Gastrocnemius medialis (tissue), 4 donors: Measurements from ENCODE around the gene ZNF521. TPM values are rescaled to one million over a fixed set of nuclear protein-coding genes. Genes with fewer than 3 reads are reported as not detected.
"Not testable (repeated sequence)": the region's sequence is repeated elsewhere in the genome, so short reads cannot be mapped to it uniquely, and the experiment has no call there.

ENCODE experiments used
- ATAC-seq, 2 donors: fragments of 150-250 bp; one replicate each; pipeline ENCODE4 v1.9.1; 2016
- DNase-seq, 2 donors: peaks; one replicate each; pipeline ENCODE4 v3.0.0-alpha.2; 2019
- H3K27ac ChIP-seq, 4 donors: fragments of 200-600 bp; sonication (generic); 1 replicate in 1 of 4; 2 replicates in 3 of 4; pipeline ENCODE4 v1.5.1; 2016 to 2018; ENCODE audit warnings: mild to moderate bottlenecking in 2 of 4, moderate library complexity in 1 of 4
- H3K27me3 ChIP-seq, 3 donors: fragments of 200-600 bp; sonication (generic) in 2 of 3; 1 replicate in 1 of 3; 2 replicates in 2 of 3; pipeline versions ENCODE4 v1.5.1 to v1.6.0; 2016 to 2019; ENCODE audit warnings: mild to moderate bottlenecking in 1 of 3, moderate library complexity in 1 of 3
- H3K36me3 ChIP-seq, 2 donors: fragments of 200-600 bp; sonication (generic) in 1 of 2; one replicate each; pipeline ENCODE4 v1.5.1; 2017 to 2018
- H3K4me1 ChIP-seq, 2 donors: fragments of 200-600 bp; sonication (generic) in 1 of 2; one replicate each; pipeline ENCODE4 v1.5.1; 2016 to 2017; ENCODE audit warnings: mild to moderate bottlenecking in 2 of 2
- H3K4me3 ChIP-seq, 4 donors: fragments of 200-600 bp; sonication (generic) in 3 of 4; 1 replicate in 1 of 4; 2 replicates in 3 of 4; pipeline ENCODE4 v1.5.1; 2016 to 2019; ENCODE audit warnings: mild to moderate bottlenecking in 2 of 4
- H3K9me3 ChIP-seq, 3 donors: fragments of 200-600 bp; sonication (generic) in 2 of 3; 1 replicate in 1 of 3; 2 replicates in 2 of 3; pipeline ENCODE4 v1.5.1; 2016 to 2019
- CTCF ChIP-seq, 5 experiments: fragments of 450-650 bp in 3 of 5; fragments of 200-600 bp in 2 of 5; sonication (generic) in 2 of 5; IDR thresholded peaks in 4 of 5; conservative IDR thresholded peaks in 1 of 5; 1 replicate in 4 of 5; 2 replicates in 1 of 5; pipeline ENCODE4 v1.5.1; 2016 to 2019; ENCODE audit warnings: antibody characterized with exemption in 5 of 5, mild to moderate bottlenecking in 3 of 5, moderate library complexity in 3 of 5
- POLR2A ChIP-seq, 2 donors: fragments of 450-650 bp; IDR thresholded peaks; one replicate each; pipeline ENCODE4 v1.6.1; 2017; ENCODE audit warnings: antibody characterized with exemption in 2 of 2, mild to moderate bottlenecking in 2 of 2, moderate library complexity in 2 of 2
- in situ Hi-C, 4 donors: fragments of 200-750 bp; cut with MboI; loops; one replicate each; pipeline versions ENCODE4 v1.15.0 to v1.8.0; 2017; ENCODE audit warnings: low sequenced_read_pairs in 4 of 4
- intact Hi-C: fragments of 100-400 bp; cut with DNase I; formaldehyde crosslinking; loops from one replicate; pipeline ENCODE4 v1.15.1; 2023; ENCODE audit warnings: low total_unique reads
- total RNA-seq, 4 donors: library from RNA; depleted of rRNA; stranded (reverse); fragments of >200 nt; gene quantifications; one replicate each; pipeline versions ENCODE4 v1.1.0 to v1.2.3, GENCODE V29; 2016

ZNF521 gene
- total RNA-seq, 4 donors from 2014 or later: 3.5 to 15.6 (median 4.7) TPM

- Histone ChIP-seq H3K27ac (no peak overlapping the region), H3K36me3 (no peaks in the 10 kb centered on the region), H3K9me3 (no peaks in the 10 kb centered on the region), H3K4me3 (no peak overlapping the region), H3K4me1 (peaks cover 8 to 16% of the 10 kb centered on the region in 2 donors), H3K27me3 (no peaks in the 10 kb centered on the region)
- DNase-seq (no peak), ATAC-seq (no peak)
- TF ChIP-seq CTCF (IDR thresholded peaks at IDR 0.05 in 4 of 5, conservative IDR thresholded peaks at IDR 0.05 in 1 of 5): no peak
- no peak for TF ChIP-seq POLR2A (IDR thresholded peaks at IDR 0.05)
- in situ Hi-C loops: no loop called here
- intact Hi-C loops: no loop called here
These were observed 72.4 kb downstream of the ZNF521 start for GRCh38 chr18:25279556-25279955.

GRCh38 chr18:25279133-25279532 lies 72.8 kb downstream of the ZNF521 start:
- H3K4me3 ChIP-seq: no peak overlapping the region
- ATAC-seq (no peak), DNase-seq (no peak)
- intact Hi-C loops (no loop called here), in situ Hi-C loops (no loop called here)
- H3K27ac ChIP-seq: no peak overlapping the region
- H3K36me3 ChIP-seq: no peaks in the 10 kb centered on the region
- H3K4me1 ChIP-seq: peaks cover 6 to 12% of the 10 kb centered on the region in 2 donors
- no peak for TF ChIP-seq CTCF (IDR thresholded peaks at IDR 0.05 in 4 of 5, conservative IDR thresholded peaks at IDR 0.05 in 1 of 5)
- no peak for TF ChIP-seq POLR2A (IDR thresholded peaks at IDR 0.05)
- no peaks in the 10 kb centered on the region for H3K9me3 ChIP-seq
- H3K27me3 ChIP-seq: no peaks in the 10 kb centered on the region

GRCh38 chr18:25278394-25278793 lies 73.6 kb downstream of the ZNF521 start:
- H3K4me3 ChIP-seq: no peak overlapping the region
- no peaks in the 10 kb centered on the region for H3K9me3 ChIP-seq
- intact Hi-C loops: no loop called here
- no peak for TF ChIP-seq CTCF (IDR thresholded peaks at IDR 0.05 in 4 of 5, conservative IDR thresholded peaks at IDR 0.05 in 1 of 5)
- no peak for TF ChIP-seq POLR2A (IDR thresholded peaks at IDR 0.05)
- in situ Hi-C loops: no loop called here
- H3K4me1 ChIP-seq: peaks cover 0 to 5% of the 10 kb centered on the region in 2 donors
- DNase-seq (no peak), ATAC-seq (no peak)
- no peaks in the 10 kb centered on the region for H3K36me3 ChIP-seq
- no peak overlapping the region for H3K27ac ChIP-seq
- H3K27me3 ChIP-seq: no peaks in the 10 kb centered on the region

- Histone ChIP-seq H3K9me3 (no peaks in the 10 kb centered on the region), H3K27ac (no peak overlapping the region), H3K27me3 (no peaks in the 10 kb centered on the region), H3K4me3 (no peak overlapping the region), H3K4me1 (no peaks in the 10 kb centered on the region), H3K36me3 (no peaks in the 10 kb centered on the region)
- no peak for ATAC-seq
- no peak for DNase-seq
- in situ Hi-C loops: no loop called here
- intact Hi-C loops: no loop called here
- no peak for TF ChIP-seq CTCF (IDR thresholded peaks at IDR 0.05 in 4 of 5, conservative IDR thresholded peaks at IDR 0.05 in 1 of 5)
- no peak for TF ChIP-seq POLR2A (IDR thresholded peaks at IDR 0.05)
These were observed 76.5 kb downstream of the ZNF521 start for GRCh38 chr18:25275412-25276001.

GRCh38 chr18:25274926-25275325 lies 77.0 kb downstream of the ZNF521 start:
- in situ Hi-C loops (no loop called here), intact Hi-C loops (no loop called here)
- H3K4me3 ChIP-seq: no peak overlapping the region
- no peaks in the 10 kb centered on the region for H3K27me3 ChIP-seq
- no peak for ATAC-seq
- no peaks in the 10 kb centered on the region for H3K9me3 ChIP-seq
- no peaks in the 10 kb centered on the region for H3K36me3 ChIP-seq
- no peak for TF ChIP-seq POLR2A (IDR thresholded peaks at IDR 0.05)
- TF ChIP-seq CTCF (IDR thresholded peaks at IDR 0.05 in 4 of 5, conservative IDR thresholded peaks at IDR 0.05 in 1 of 5): no peak
- no peak overlapping the region for H3K27ac ChIP-seq
- H3K4me1 ChIP-seq: no peaks in the 10 kb centered on the region
- DNase-seq: no peak

GRCh38 chr18:25266931-25267527 lies 84.9 kb downstream of the ZNF521 start:
- H3K27ac ChIP-seq, DNase-seq, in situ Hi-C loops, H3K9me3 ChIP-seq, H3K27me3 ChIP-seq, intact Hi-C loops, H3K36me3 ChIP-seq, H3K4me3 ChIP-seq, ATAC-seq: not testable (repeated sequence)
- peaks cover 0 to 12% of the 10 kb centered on the region in 2 donors for H3K4me1 ChIP-seq
